ENCODE data around the gene RNFT2.
"Not testable (repeated sequence)": the region's sequence is repeated elsewhere in the genome, so short reads cannot be mapped to it uniquely, and the experiment has no call there.

Gene RNFT2

GRCh38 chr12:116744766-116745165 lies 6.7 kb downstream of the RNFT2 start:
- no peak for DNase-seq (ENCODE audit: low read depth, low spot score)

GRCh38 chr12:116745554-116745953 lies 7.4 kb downstream of the RNFT2 start:
- DNase-seq (ENCODE audit: low read depth, low spot score) = no peak

- DNase-seq (ENCODE audit: low read depth, low spot score) = no peak
Observed at GRCh38 chr12:116749884-116750283, 11.8 kb downstream of the RNFT2 start.

GRCh38 chr12:116750298-116750697 lies 12.2 kb downstream of the RNFT2 start:
- DNase-seq (ENCODE audit: low read depth, low spot score) = no peak

- not testable (repeated sequence) for DNase-seq (ENCODE audit: low read depth, low spot score)
Observed at GRCh38 chr12:116754097-116754496, 16.0 kb downstream of the RNFT2 start.

GRCh38 chr12:116754783-116755182 lies 16.7 kb downstream of the RNFT2 start:
- DNase-seq (ENCODE audit: low read depth, low spot score) = not testable (repeated sequence)

GRCh38 chr12:116759783-116760621 lies 21.9 kb downstream of the RNFT2 start:
- no peak for DNase-seq (ENCODE audit: low read depth, low spot score)

GRCh38 chr12:116760622-116761020 lies 22.5 kb downstream of the RNFT2 start:
- no peak for DNase-seq (ENCODE audit: low read depth, low spot score)

GRCh38 chr12:116761499-116761898 lies 23.4 kb downstream of the RNFT2 start:
- DNase-seq (ENCODE audit: low read depth, low spot score) = no peak

- DNase-seq (ENCODE audit: low read depth, low spot score) = no peak
Observed at GRCh38 chr12:116765271-116765670, 27.2 kb downstream of the RNFT2 start.

- no peak for DNase-seq (ENCODE audit: low read depth, low spot score)
Observed at GRCh38 chr12:116766285-116766684, 28.2 kb downstream of the RNFT2 start.

- no peak for DNase-seq (ENCODE audit: low read depth, low spot score)
Observed at GRCh38 chr12:116766746-116767145, 28.6 kb downstream of the RNFT2 start.

- DNase-seq (ENCODE audit: low read depth, low spot score) = no peak
Observed at GRCh38 chr12:116771651-116772050, 33.5 kb downstream of the RNFT2 start.

- no peak for DNase-seq (ENCODE audit: low read depth, low spot score)
Observed at GRCh38 chr12:116773276-116773731, 35.2 kb downstream of the RNFT2 start.

GRCh38 chr12:116774020-116774419 lies 35.9 kb downstream of the RNFT2 start:
- DNase-seq (ENCODE audit: low read depth, low spot score) = no peak

- no peak for DNase-seq (ENCODE audit: low read depth, low spot score)
Observed at GRCh38 chr12:116777245-116777644, 39.1 kb downstream of the RNFT2 start.

GRCh38 chr12:116779597-116779996 lies 41.5 kb downstream of the RNFT2 start:
- DNase-seq (ENCODE audit: low read depth, low spot score) = no peak

- DNase-seq (ENCODE audit: low read depth, low spot score) = no peak
Observed at GRCh38 chr12:116780942-116781341, 42.8 kb downstream of the RNFT2 start.

- DNase-seq (ENCODE audit: low read depth, low spot score) = no peak
Observed at GRCh38 chr12:116783525-116784237, 45.6 kb downstream of the RNFT2 start.

- DNase-seq (ENCODE audit: low read depth, low spot score) = no peak
Observed at GRCh38 chr12:116784238-116784612, 46.1 kb downstream of the RNFT2 start.

GRCh38 chr12:116789562-116789961 lies 51.4 kb downstream of the RNFT2 start:
- not testable (repeated sequence) for DNase-seq (ENCODE audit: low read depth, low spot score)

- no peak for DNase-seq (ENCODE audit: low read depth, low spot score)
Observed at GRCh38 chr12:116790066-116790465, 52.0 kb downstream of the RNFT2 start.

- no peak for DNase-seq (ENCODE audit: low read depth, low spot score)
Observed at GRCh38 chr12:116792403-116792802, 54.3 kb downstream of the RNFT2 start.

Measured in smooth muscle cell of the brain vasculature (primary cell).